Measurements from ENCODE around the gene ZNF683.

The ZNF683 gene

DNA sequence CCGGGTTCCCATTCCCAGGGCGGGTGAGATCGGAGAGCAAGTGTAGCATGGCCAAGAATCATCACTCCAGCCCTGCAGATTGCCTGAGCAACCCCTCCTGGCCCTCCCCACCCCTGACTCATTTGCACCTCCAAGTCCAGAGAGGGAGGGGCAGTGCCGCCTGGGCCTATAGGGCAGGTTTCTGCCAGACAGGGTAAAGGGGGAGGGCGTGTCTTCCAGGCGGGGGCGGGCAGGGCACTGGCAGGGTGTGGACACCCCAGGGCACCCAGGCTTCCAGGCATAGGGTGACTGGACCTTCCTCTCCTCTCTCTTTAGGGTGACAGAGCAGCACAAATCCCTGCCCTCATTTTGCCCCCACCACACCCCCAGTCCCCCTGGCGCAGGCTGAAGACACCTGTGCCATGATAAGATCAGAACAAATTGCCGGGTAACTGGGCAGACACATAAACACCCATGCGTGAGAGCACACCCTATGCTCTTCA is 15.4 kb downstream of the ZNF683 start:
- DNase-seq = no peak

GRCh38 chr1:26356106-26356505 is 16.4 kb downstream of the ZNF683 start:
- DNase-seq = no peak

DNA sequence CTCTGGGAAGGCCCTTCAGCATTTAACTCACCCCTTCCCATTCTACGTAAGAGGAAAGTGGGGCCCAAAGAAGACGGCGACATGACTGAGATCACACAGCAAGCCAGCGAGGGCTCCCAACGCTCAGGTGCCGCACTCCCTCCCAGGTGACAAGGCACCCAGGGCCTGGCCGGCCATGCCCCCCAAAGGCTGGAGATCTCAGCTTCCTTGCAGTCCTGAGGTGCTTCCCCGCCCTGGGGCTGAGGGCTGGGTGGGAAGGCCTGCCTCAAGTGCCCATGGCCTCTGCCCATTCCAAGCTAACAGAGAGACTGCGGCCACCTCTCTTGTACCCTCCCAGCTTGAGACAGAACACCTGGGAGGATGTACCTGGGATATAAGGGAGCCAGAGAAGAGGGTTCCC is 17.6 kb downstream of the ZNF683 start:
- DNase-seq = no peak

GRCh38 chr1:26353976-26354820 is 18.4 kb downstream of the ZNF683 start, which contains the start of gene CRYBG2:
TSS of gene CRYBG2 (minus strand) at chr1:26354130. CDS start at chr1:26346657, 7,473 bp downstream.
- DNase-seq = no peak

- no peak for DNase-seq
Observed at GRCh38 chr1:26353210-26353859, 19.2 kb downstream of the ZNF683 start.

- no peak for DNase-seq
Observed at GRCh38 chr1:26352338-26352679, 20.2 kb downstream of the ZNF683 start.

GRCh38 chr1:26351590-26352337 is 20.8 kb downstream of the ZNF683 start:
- DNase-seq = no peak

DNA sequence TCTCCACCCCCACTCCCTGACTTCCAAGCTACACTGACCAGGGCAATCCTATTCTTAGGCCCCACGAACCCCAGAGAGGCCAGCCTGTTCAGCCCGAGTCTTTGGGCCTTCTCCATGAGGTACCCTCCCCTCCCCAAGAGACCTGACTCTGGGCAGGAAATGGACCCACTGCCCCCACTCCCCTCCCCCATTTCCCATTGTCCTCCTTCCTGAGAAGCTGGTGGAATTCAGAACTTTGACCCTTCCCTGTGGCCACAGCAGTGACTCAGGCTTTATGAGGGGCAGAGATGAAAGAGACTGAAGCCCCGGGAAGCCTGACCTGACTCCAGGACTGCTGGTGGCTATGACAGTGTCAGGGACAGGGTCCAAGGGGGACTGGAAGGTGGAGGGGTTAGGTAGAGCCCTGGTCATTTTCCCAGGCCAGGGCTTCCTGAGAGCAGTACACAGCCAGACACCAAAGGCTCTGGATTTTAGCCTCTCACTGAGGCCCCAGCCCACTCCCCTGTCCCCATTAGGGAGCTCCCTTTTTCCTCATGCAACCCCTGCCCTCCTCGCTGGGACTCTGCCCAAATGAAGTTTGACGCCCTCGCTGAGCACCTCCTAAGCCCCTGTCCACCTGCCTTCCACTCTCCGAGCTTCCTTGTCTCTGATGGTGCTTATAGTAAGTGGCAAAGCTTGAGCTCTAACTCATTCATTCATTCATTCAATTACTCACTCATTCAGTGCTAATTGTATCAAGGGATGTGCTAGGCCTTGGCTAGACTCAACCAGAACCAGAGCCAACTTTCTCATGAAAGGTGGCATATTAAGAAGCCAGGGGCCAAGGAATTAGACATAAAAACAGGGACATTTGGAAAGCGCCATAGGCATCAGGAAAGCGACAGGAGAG is 21.6 kb downstream of the ZNF683 start:
- no peak for DNase-seq

DNA sequence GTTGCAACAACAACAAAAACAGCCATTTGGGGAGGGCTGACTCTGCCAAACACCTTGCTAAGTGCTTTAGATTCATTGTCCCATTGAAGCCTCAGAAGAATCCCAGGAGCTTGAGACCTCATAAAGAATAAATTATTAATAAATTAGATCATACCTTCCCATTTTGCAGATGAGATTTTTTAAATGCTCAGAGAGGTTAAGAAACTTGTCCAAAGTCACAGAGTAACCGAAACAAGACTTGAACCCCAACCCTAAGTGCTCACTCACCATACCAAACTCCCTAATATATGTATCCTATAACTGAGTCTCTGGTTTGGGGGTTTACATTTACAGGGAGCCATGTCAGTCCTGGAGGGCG is 22.2 kb downstream of the ZNF683 start:
- no peak for DNase-seq

GRCh38 chr1:26349877-26350244 is 22.7 kb downstream of the ZNF683 start:
- no peak for DNase-seq

DNA sequence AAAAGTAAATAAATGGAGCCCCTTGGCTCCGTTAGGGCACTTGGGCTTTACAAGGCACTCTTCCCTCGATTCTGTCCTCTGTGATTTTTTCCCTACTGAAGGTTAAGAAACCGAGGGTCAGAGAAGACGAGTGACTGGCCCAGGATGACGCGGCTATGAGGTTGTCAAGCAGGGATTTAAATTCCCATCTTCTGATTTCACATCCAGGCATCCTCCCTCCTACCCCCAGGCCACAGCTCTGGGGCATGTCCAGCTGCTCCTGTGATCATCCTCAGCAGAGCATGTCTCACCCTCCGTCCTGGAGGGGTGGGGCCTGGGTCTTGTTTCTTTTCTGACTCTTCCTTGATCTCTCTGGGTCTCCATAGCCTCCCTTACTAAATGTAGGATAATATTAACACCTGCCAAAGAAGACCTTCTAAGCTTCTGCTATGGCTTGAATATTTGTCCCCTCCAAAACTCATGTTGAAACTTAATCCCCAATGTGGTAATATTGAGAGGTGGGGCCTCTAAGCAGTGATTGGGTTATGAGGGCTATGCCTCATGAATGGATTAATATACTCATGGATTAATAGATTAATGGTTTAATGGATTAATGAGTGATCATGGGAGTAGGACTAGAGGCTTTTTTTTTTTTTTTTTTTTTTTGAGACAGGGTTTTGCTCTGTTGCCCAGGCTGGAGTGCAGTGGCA is 23.2 kb downstream of the ZNF683 start:
- DNase-seq = no peak

DNA sequence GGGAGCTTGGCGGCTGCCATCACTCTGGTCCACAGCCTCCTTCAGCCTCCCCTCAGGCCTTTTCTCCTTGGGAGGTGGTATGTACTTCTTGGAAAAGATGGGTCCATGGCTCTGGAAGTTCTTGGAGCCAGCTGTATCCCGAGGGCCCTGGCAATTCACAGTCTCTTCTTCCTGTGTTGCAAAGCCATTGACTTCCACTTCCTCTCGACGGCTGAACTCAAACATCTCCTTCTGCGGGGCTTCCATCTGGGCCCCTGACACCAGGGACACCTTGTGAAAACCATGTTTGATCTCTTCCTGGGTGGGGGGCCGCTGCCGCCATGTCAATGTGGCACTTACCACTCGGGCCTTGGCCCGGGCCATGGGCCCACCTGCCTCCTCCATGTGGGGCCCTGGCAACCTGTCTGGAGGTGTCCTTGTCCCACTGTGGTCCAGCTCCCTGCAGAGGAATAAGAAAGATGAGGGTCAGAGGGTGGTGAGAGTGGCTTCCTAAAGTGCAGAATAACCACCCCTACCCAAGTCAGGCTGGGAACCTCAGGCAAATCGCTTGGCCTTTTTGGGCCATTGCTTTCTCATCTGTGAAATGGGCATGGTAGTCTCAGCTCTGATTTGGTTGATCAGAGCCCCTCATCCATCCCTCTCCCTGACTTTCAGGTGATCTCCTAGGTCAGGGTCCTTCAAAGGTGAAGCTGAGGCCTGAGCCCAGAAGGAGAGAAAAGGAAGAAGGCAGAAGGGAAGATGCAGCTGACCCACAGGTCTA is 26.1 kb downstream of the ZNF683 start:
- no peak for DNase-seq

- no peak for DNase-seq
Observed at GRCh38 chr1:26345718-26346117, 26.8 kb downstream of the ZNF683 start.

- DNase-seq = no peak
Observed at GRCh38 chr1:26344147-26344920, 28.2 kb downstream of the ZNF683 start.

GRCh38 chr1:26340047-26340481 is 32.5 kb downstream of the ZNF683 start:
- no peak for DNase-seq

DNA sequence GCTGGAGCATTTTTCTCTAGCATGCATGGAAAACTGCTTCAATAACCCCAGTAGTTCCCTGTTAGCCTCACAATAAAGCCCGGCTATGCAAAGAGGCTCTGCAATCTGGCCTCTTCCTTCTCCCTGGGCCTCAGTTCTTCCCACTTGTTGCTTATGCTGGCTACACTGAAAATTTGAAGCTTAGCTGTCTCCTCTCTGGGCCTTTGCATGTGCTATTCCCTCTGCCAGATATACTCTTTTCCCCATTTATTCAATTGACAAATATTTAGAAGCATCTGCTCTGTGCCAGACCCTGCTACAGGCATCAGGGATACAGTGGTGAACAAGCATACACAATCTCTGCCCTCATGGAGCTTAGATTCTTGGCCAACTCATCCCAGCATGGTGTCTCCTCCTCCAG is 33.9 kb downstream of the ZNF683 start:
- DNase-seq = no peak

- no peak for DNase-seq
Observed at GRCh38 chr1:26337625-26338024, 34.9 kb downstream of the ZNF683 start.

DNA sequence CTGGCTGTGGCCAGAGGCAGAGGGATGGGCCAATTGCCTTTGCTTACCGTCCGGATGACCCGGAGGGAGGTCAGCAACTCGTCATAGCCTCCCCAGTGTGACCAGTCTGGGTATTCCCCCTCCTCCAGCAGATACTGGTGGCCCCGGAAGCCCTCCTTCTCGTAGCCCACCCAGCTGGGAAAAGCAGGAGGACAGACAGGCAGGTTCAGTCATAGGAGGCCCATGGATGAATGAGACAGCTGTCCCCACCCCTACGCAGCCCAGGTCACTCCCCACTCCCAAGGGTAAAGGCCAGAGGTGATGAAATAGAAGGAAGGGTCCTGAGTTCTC is 35.4 kb downstream of the ZNF683 start:
- no peak for DNase-seq

- DNase-seq = no peak
Observed at GRCh38 chr1:26336477-26337205, 35.9 kb downstream of the ZNF683 start.

All from cerebellar nuclear complex (tissue), 1 donor.